Immature natural killer cell (primary cell): Measurements from ENCODE around the gene PELI2. TPM values are rescaled to one million over a fixed set of nuclear protein-coding genes. Genes with fewer than 3 reads are reported as not detected.

ENCODE experiments used
- DNase-seq, 3 donors: peaks; one replicate each; pipeline ENCODE4 v3.0.0; 2022; ENCODE audit warnings: mixed read lengths in 1 of 3
- H3K27ac Mint-ChIP-seq, 6 donors: one replicate each; pipeline ENCODE4 v1.8.0; 2020; ENCODE audit warnings: mixed read lengths in 6 of 6, mild to moderate bottlenecking in 5 of 6, inconsistent platforms in 4 of 6, moderate library complexity in 3 of 6
- H3K27me3 Mint-ChIP-seq, 3 donors: one replicate each; pipeline ENCODE4 v1.8.0; 2020 to 2021; ENCODE audit warnings: low read depth in 3 of 3, mild to moderate bottlenecking in 3 of 3, mixed read lengths in 3 of 3, moderate library complexity in 3 of 3, inconsistent platforms in 1 of 3
- H3K36me3 Mint-ChIP-seq, 3 donors: one replicate each; pipeline ENCODE4 v1.8.0; 2020; ENCODE audit warnings: mixed read lengths in 3 of 3, inconsistent platforms in 2 of 3, mild to moderate bottlenecking in 2 of 3
- H3K4me1 Mint-ChIP-seq, 2 donors: one replicate each; pipeline ENCODE4 v1.8.0; 2020; ENCODE audit warnings: inconsistent platforms in 2 of 2, mild to moderate bottlenecking in 2 of 2, mixed read lengths in 2 of 2, moderate library complexity in 1 of 2
- H3K4me3 Mint-ChIP-seq, 5 donors: one replicate each; pipeline ENCODE4 v1.8.0; 2020; ENCODE audit warnings: mild to moderate bottlenecking in 5 of 5, mixed read lengths in 5 of 5, inconsistent platforms in 3 of 5, moderate library complexity in 3 of 5
- H3K9me3 Mint-ChIP-seq, 6 donors: one replicate each; pipeline ENCODE4 v1.8.0; 2020; ENCODE audit warnings: mild to moderate bottlenecking in 6 of 6, mixed read lengths in 6 of 6, inconsistent platforms in 4 of 6, moderate library complexity in 3 of 6
- polyA plus RNA-seq, 3 donors: library from polyadenylated mRNA; unstranded; fragments of 300-500 nt; fragmentation: Illumina TruSeq; gene quantifications; one replicate each; pipeline ENCODE4 v1.2.3, GENCODE V29; 2021

Gene PELI2
- polyA plus RNA-seq = 1 to 10 TPM; 2.6 to 3.7 (median 2.7) TPM

GRCh38 chr14:56117765-56118610, at the start of gene PELI2:
Gene PELI2 (plus strand): TSS chr14:56118411. CDS start chr14:56118661, 250 bp downstream.
- peak; percentile 88 to 89 (median 88) for DNase-seq
- Mint-ChIP-seq H3K36me3 (no peaks in the 10 kb centered on the region), H3K27me3 (peaks cover 4 to 15% (median 9%) of the 10 kb centered on the region in 3 donors), H3K4me3 (peak within 1 kb of the TSS; percentile 93 to 99 (median 98)), H3K4me1 (peaks cover 40 to 44% of the 10 kb centered on the region in 2 donors), H3K27ac (peak within 1 kb of the TSS; percentile 96 to 99 (median 98)), H3K9me3 (no peaks in the 10 kb centered on the region)

GRCh38 chr14:56073799-56074198, 44.4 kb upstream of the PELI2 start:
- H3K4me1 Mint-ChIP-seq = no peaks in the 10 kb centered on the region
- H3K27me3 Mint-ChIP-seq = peaks cover 2 to 7% (median 3%) of the 10 kb centered on the region in 3 donors

GRCh38 chr14:56075301-56075700, 42.9 kb upstream of the PELI2 start:
- Mint-ChIP-seq H3K27me3 (peaks cover 2 to 4% (median 3%) of the 10 kb centered on the region in 3 donors), H3K27ac (no peak overlapping the region), H3K9me3 (peaks cover 0 to 2% (median 0%) of the 10 kb centered on the region in 6 donors), H3K4me3 (no peak overlapping the region), H3K36me3 (no peaks in the 10 kb centered on the region), H3K4me1 (no peaks in the 10 kb centered on the region)
- no peak for DNase-seq

More at GRCh38 chr14:56073799-56074198, 44.4 kb upstream of the PELI2 start:
- Mint-ChIP-seq H3K4me3 (no peak overlapping the region), H3K9me3 (peaks cover 0 to 2% (median 0%) of the 10 kb centered on the region in 6 donors), H3K27ac (peak overlapping the region in 1 of 6 donors; percentile 44), H3K36me3 (no peaks in the 10 kb centered on the region)
- DNase-seq = no peak

- DNase-seq = no peak
- Mint-ChIP-seq H3K27me3 (peaks cover 5 to 10% (median 7%) of the 10 kb centered on the region in 3 donors), H3K27ac (no peak overlapping the region), H3K4me3 (no peak overlapping the region), H3K4me1 (no peaks in the 10 kb centered on the region), H3K36me3 (no peaks in the 10 kb centered on the region), H3K9me3 (no peaks in the 10 kb centered on the region)
Observed at GRCh38 chr14:56081139-56081538, 37.1 kb upstream of the PELI2 start.

GRCh38 chr14:56082880-56083279, 35.3 kb upstream of the PELI2 start:
- no peak overlapping the region for H3K4me3 Mint-ChIP-seq
- DNase-seq = no peak
- H3K9me3 Mint-ChIP-seq = no peaks in the 10 kb centered on the region
- peaks cover 2 to 13% (median 9%) of the 10 kb centered on the region in 3 donors for H3K27me3 Mint-ChIP-seq
- H3K36me3 Mint-ChIP-seq = no peaks in the 10 kb centered on the region
- H3K27ac Mint-ChIP-seq = no peak overlapping the region
- H3K4me1 Mint-ChIP-seq = no peaks in the 10 kb centered on the region

GRCh38 chr14:56085471-56085870, 32.7 kb upstream of the PELI2 start:
- Mint-ChIP-seq H3K27ac (no peak overlapping the region), H3K4me1 (no peaks in the 10 kb centered on the region), H3K36me3 (no peaks in the 10 kb centered on the region), H3K27me3 (peaks cover 2 to 10% (median 8%) of the 10 kb centered on the region in 3 donors), H3K9me3 (no peaks in the 10 kb centered on the region), H3K4me3 (no peak overlapping the region)
- DNase-seq = no peak

- no peaks in the 10 kb centered on the region for H3K36me3 Mint-ChIP-seq
- no peak overlapping the region for H3K27ac Mint-ChIP-seq
- no peak for DNase-seq
- no peaks in the 10 kb centered on the region for H3K9me3 Mint-ChIP-seq
- no peak overlapping the region for H3K4me3 Mint-ChIP-seq
- H3K4me1 Mint-ChIP-seq = no peaks in the 10 kb centered on the region
- H3K27me3 Mint-ChIP-seq = peaks cover 3 to 8% (median 4%) of the 10 kb centered on the region in 3 donors
Observed at GRCh38 chr14:56087671-56088471, 30.3 kb upstream of the PELI2 start.

GRCh38 chr14:56088941-56089340, 29.3 kb upstream of the PELI2 start:
- peaks cover 2 to 8% (median 3%) of the 10 kb centered on the region in 3 donors for H3K27me3 Mint-ChIP-seq
- no peak overlapping the region for H3K4me3 Mint-ChIP-seq
- DNase-seq = no peak
- no peak overlapping the region for H3K27ac Mint-ChIP-seq
- H3K36me3 Mint-ChIP-seq = no peaks in the 10 kb centered on the region
- H3K4me1 Mint-ChIP-seq = no peaks in the 10 kb centered on the region
- no peaks in the 10 kb centered on the region for H3K9me3 Mint-ChIP-seq

- Mint-ChIP-seq H3K27ac (no peak overlapping the region), H3K36me3 (peaks cover 0 to 8% (median 0%) of the 10 kb centered on the region in 3 donors), H3K9me3 (no peaks in the 10 kb centered on the region), H3K4me1 (no peaks in the 10 kb centered on the region), H3K27me3 (peaks cover 1 to 6% (median 1%) of the 10 kb centered on the region in 3 donors), H3K4me3 (no peak overlapping the region)
- DNase-seq = no peak
Observed at GRCh38 chr14:56092763-56093162, 25.4 kb upstream of the PELI2 start.

GRCh38 chr14:56094076-56094475, 24.1 kb upstream of the PELI2 start:
- H3K27me3 Mint-ChIP-seq = peaks cover 1 to 6% (median 2%) of the 10 kb centered on the region in 3 donors
- H3K36me3 Mint-ChIP-seq = peaks cover 0 to 8% (median 0%) of the 10 kb centered on the region in 3 donors
- DNase-seq = no peak
- H3K9me3 Mint-ChIP-seq = no peaks in the 10 kb centered on the region
- H3K4me1 Mint-ChIP-seq = no peaks in the 10 kb centered on the region
- no peak overlapping the region for H3K27ac Mint-ChIP-seq
- H3K4me3 Mint-ChIP-seq = no peak overlapping the region

- Mint-ChIP-seq H3K27ac (no peak overlapping the region), H3K4me3 (no peak overlapping the region), H3K36me3 (peaks cover 0 to 8% (median 0%) of the 10 kb centered on the region in 3 donors), H3K9me3 (no peaks in the 10 kb centered on the region), H3K4me1 (no peaks in the 10 kb centered on the region), H3K27me3 (peaks cover 1 to 11% (median 4%) of the 10 kb centered on the region in 3 donors)
- DNase-seq = no peak
Observed at GRCh38 chr14:56098021-56098420, 20.2 kb upstream of the PELI2 start.

GRCh38 chr14:56099081-56099797, 19.0 kb upstream of the PELI2 start:
- Mint-ChIP-seq H3K4me3 (no peak overlapping the region), H3K9me3 (no peaks in the 10 kb centered on the region), H3K27ac (no peak overlapping the region), H3K27me3 (peaks cover 1 to 11% (median 4%) of the 10 kb centered on the region in 3 donors), H3K4me1 (no peaks in the 10 kb centered on the region), H3K36me3 (peaks cover 0 to 8% (median 0%) of the 10 kb centered on the region in 3 donors)
- no peak for DNase-seq

- H3K4me3 Mint-ChIP-seq = no peak overlapping the region
Observed at GRCh38 chr14:56100556-56100955, 17.7 kb upstream of the PELI2 start.

More at GRCh38 chr14:56100556-56100955, 17.7 kb upstream of the PELI2 start:
- H3K9me3 Mint-ChIP-seq = no peaks in the 10 kb centered on the region
- H3K27me3 Mint-ChIP-seq = peaks cover 1 to 8% (median 4%) of the 10 kb centered on the region in 3 donors
- no peak overlapping the region for H3K27ac Mint-ChIP-seq
- no peaks in the 10 kb centered on the region for H3K36me3 Mint-ChIP-seq
- H3K4me1 Mint-ChIP-seq = no peaks in the 10 kb centered on the region
- no peak for DNase-seq
